Thoracic aorta (tissue), 2 donors: Measurements from ENCODE around the gene CD84. TPM values are rescaled to one million over a fixed set of nuclear protein-coding genes. Genes with fewer than 3 reads are reported as not detected.

ENCODE experiments used
- ATAC-seq: fragments of 150-250 bp; one replicate; pipeline ENCODE4 v1.8.0; 2017; ENCODE audit warnings: low read depth; ENCODE audit not compliant: insufficient number of reproducible peaks, low FRiP score
- DNase-seq: peaks from one replicate; pipeline ENCODE4 v3.0.0-alpha.2; 2020; ENCODE audit warnings: low spot score
- H3K27ac ChIP-seq, 2 donors: fragments of 200-600 bp; sonication (generic); 1 replicate in 1 of 2; 2 replicates in 1 of 2; pipeline ENCODE4 v1.5.1; 2016; ENCODE audit warnings: mild to moderate bottlenecking in 2 of 2, moderate library complexity in 2 of 2
- H3K27me3 ChIP-seq: fragments of 200-600 bp; sonication (generic); replicated peaks from 2 replicates; pipeline ENCODE4 v1.6.0; 2016; ENCODE audit warnings: mild to moderate bottlenecking; ENCODE audit not compliant: insufficient read depth
- H3K36me3 ChIP-seq: fragments of 200-600 bp; sonication (generic); one replicate; pipeline ENCODE4 v1.5.1; 2016
- H3K4me1 ChIP-seq, 2 donors: fragments of 200-600 bp; sonication (generic); 1 replicate in 1 of 2; 2 replicates in 1 of 2; pipeline versions ENCODE4 v1.5.1 to v1.6.0; 2016; ENCODE audit warnings: low read depth in 2 of 2, mild to moderate bottlenecking in 1 of 2; ENCODE audit not compliant: control insufficient read depth in 1 of 2
- H3K4me3 ChIP-seq: fragments of 200-600 bp; sonication (generic); 2 replicates; pipeline ENCODE4 v1.5.1; 2016; ENCODE audit warnings: mild to moderate bottlenecking
- H3K9me3 ChIP-seq: fragments of 200-600 bp; sonication (generic); 2 replicates; pipeline ENCODE4 v1.5.1; 2016
- total RNA-seq, 2 donors: library from RNA; depleted of rRNA; stranded (reverse); fragments of >200 nt; gene quantifications; one replicate each; pipeline versions ENCODE4 v1.1.0 to v1.2.3, GENCODE V29; 2016
- TF ChIP-seq, protein P1 (sequence below): fragments of 200-600 bp; sonication (generic); IDR thresholded peaks from one replicate; pipeline ENCODE4 v1.5.1; 2019; ENCODE audit warnings: antibody characterized with exemption

Gene CD84
- total RNA-seq, 2 donors from 2014 or later, result 11.6 to 12.7 TPM

DNA sequence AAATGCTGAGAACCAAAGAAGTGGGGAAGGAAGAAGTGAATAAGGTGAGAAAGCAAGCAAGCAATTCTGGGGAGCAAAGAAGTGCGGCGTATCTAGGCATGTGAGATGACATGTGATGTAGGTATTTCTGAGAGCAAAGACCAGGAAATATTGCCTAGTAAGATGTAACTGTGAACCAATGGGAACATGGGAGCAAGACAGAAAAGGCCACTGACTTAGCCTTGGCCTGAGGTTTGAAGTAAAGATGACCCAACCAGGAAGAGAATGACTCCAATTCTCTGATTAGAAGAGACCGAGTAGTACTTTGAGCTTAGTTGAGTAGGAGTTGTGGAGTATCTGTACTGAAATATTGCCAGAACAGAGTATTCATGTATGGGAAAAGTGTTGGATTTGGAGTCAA, 87.3 kb downstream of the CD84 start:
- Histone ChIP-seq H3K4me1 (no peaks in the 10 kb centered on the region), H3K27me3 (no peaks in the 10 kb centered on the region), H3K9me3 (no peaks in the 10 kb centered on the region), H3K4me3 (no peak overlapping the region), H3K27ac (no peak overlapping the region), H3K36me3 (no peaks in the 10 kb centered on the region)
- ATAC-seq, result no peak
- TF ChIP-seq, protein P1, sequence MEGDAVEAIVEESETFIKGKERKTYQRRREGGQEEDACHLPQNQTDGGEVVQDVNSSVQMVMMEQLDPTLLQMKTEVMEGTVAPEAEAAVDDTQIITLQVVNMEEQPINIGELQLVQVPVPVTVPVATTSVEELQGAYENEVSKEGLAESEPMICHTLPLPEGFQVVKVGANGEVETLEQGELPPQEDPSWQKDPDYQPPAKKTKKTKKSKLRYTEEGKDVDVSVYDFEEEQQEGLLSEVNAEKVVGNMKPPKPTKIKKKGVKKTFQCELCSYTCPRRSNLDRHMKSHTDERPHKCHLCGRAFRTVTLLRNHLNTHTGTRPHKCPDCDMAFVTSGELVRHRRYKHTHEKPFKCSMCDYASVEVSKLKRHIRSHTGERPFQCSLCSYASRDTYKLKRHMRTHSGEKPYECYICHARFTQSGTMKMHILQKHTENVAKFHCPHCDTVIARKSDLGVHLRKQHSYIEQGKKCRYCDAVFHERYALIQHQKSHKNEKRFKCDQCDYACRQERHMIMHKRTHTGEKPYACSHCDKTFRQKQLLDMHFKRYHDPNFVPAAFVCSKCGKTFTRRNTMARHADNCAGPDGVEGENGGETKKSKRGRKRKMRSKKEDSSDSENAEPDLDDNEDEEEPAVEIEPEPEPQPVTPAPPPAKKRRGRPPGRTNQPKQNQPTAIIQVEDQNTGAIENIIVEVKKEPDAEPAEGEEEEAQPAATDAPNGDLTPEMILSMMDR, result no peak
- DNase-seq, result no peak

Other genes starting within 250 kb of the CD84 start
- gene COPA, start 236.2 kb downstream of the CD84 start, total RNA-seq, result 100 to 1,000 TPM; 114 to 162 TPM
- 10 to 100 TPM; 49.4 to 67.1 TPM for gene NCSTN, start 236.1 kb downstream of the CD84 start, total RNA-seq
- under 1 TPM in 1 of 2 donors, not detected in 1; 0.14 TPM for gene NHLH1, start 212.4 kb downstream of the CD84 start, total RNA-seq
- gene VANGL2, start 178.9 kb downstream of the CD84 start, total RNA-seq, result 1 to 10 TPM in 1 of 2 donors, under 1 TPM in 1; 0.27 to 1.3 TPM
- gene SLAMF6, start 56.2 kb downstream of the CD84 start, total RNA-seq, result 1 to 10 TPM; 1.2 to 5.6 TPM
- gene SLAMF1, start 67.5 kb upstream of the CD84 start, total RNA-seq, result 1 to 10 TPM; 1.8 to 2.3 TPM
- gene CD48, start 132.3 kb upstream of the CD84 start, total RNA-seq, result 1 to 10 TPM; 9.0 to 9.9 TPM
- 1 to 10 TPM in 1 of 2 donors, under 1 TPM in 1; 0.71 to 2.7 TPM for gene SLAMF7, start 159.8 kb upstream of the CD84 start, total RNA-seq
- gene LY9, start 216.7 kb upstream of the CD84 start, total RNA-seq, result under 1 TPM; 0.41 to 0.71 TPM